PC-9 (cell line): ENCODE measurements around the gene HIGD1A.

ENCODE experiments used
- EZH2 ChIP-seq: fragments of 200-600 bp; sonication (generic); IDR thresholded peaks from 2 replicates; pipeline ENCODE4 v1.8.0; 2017; ENCODE audit warnings: antibody characterized with exemption, low read depth
- TF ChIP-seq, protein P1 (sequence below): fragments of 200-600 bp; sonication (generic); conservative IDR thresholded peaks from 2 replicates; pipeline ENCODE4 v1.6.1; 2017; ENCODE audit warnings: mixed run types, antibody characterized with exemption, mild to moderate bottlenecking, moderate library complexity

DNA sequence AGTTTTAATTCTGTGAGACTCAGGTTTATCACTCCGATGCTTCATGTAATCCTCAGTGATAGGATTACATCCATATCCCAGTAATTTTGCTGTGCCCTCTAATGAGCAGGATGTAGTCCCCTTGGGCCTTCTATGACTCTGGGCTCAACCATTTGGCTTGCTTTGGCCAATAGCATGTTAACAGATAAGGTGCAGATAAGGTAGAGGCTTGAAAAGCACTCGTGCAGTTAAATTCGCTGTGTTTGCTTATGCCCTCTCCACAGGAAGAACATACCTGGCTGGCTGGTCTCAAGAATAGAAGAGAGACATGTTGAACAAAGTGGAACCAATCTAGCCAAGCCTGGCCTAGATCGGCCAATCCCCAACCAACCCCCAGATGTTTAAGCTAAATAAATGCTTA is 51.3 kb downstream of the HIGD1A start:
- TF ChIP-seq, protein P1, sequence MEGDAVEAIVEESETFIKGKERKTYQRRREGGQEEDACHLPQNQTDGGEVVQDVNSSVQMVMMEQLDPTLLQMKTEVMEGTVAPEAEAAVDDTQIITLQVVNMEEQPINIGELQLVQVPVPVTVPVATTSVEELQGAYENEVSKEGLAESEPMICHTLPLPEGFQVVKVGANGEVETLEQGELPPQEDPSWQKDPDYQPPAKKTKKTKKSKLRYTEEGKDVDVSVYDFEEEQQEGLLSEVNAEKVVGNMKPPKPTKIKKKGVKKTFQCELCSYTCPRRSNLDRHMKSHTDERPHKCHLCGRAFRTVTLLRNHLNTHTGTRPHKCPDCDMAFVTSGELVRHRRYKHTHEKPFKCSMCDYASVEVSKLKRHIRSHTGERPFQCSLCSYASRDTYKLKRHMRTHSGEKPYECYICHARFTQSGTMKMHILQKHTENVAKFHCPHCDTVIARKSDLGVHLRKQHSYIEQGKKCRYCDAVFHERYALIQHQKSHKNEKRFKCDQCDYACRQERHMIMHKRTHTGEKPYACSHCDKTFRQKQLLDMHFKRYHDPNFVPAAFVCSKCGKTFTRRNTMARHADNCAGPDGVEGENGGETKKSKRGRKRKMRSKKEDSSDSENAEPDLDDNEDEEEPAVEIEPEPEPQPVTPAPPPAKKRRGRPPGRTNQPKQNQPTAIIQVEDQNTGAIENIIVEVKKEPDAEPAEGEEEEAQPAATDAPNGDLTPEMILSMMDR, result no peak
- no peak for TF ChIP-seq EZH2
